Measurements from ENCODE around the gene RSRC2.
"Not testable (repeated sequence)": the region's sequence is repeated elsewhere in the genome, so short reads cannot be mapped to it uniquely, and the experiment has no call there.

Gene RSRC2

DNA sequence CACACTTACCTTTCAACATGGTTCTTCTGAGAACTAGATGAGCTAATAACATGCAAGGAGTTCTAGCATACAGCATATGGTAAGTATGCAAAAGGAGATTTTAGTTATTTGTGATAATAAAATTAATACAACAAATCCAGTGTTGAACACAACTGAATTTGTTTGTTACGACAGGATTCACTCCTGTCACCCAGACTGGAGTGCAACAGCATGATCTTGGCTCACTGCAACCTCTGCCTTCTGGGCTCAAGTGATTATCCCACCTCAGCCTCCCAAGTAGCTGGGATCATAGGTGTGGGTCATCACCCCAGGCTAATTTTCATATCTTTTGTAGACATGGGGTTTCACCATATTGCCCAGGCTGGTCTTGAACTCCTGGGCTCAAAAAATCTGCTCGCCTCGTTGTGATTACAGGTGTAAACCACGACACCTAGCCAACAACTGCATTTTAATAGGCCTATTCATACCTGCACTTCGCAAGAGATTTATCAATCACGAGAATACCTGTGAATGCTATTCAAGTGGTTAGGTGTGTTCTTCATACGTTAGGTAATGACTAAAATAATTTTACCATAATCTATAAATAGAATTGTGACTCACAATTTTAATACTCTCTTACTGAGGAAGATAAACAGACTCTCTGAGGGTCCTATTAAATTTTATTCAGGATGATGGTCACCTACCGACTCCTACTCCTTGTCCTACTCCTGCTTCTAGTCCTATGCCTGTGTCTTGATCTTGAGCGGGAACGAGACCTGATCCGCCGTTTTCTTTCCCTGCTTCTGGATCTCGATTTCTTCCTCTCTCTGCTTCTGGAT lies 10.0 kb downstream of the RSRC2 start:
- FAIRE-seq, result no peak
- peak; percentile 54 for TF ChIP-seq POLR2A (IDR thresholded peaks at IDR 0.05; ENCODE audit: low read depth, low read length)
- no peak for TF ChIP-seq TAF1 (IDR thresholded peaks at IDR 0.05; ENCODE audit: borderline replicate concordance, low read depth, low read length)
- TF ChIP-seq POLR2AphosphoS5 (IDR thresholded peaks at IDR 0.05; ENCODE audit: low read depth, low read length), result no peak

DNA sequence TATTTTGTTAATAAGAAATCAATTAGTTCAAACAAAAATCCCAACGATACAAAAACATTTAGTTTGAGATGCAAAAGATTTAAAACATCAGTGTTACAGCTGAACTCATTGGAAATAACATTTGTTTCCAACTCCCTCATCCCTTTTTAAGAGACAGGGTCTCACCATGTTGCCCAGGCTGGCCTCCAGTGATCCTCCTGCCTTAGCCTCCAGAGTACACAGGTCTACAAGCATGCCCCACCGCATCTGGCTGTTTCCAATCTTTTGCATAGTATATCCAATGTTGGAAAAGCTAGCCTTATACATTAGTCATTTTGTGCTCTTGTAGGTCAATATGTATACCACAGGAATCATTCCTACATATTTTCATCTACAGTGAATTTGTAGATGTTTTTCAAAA lies 11.5 kb downstream of the RSRC2 start:
- no peak for FAIRE-seq
- TF ChIP-seq POLR2AphosphoS5 (IDR thresholded peaks at IDR 0.05; ENCODE audit: low read depth, low read length), result peak; percentile 65
- no peak for TF ChIP-seq TAF1 (IDR thresholded peaks at IDR 0.05; ENCODE audit: borderline replicate concordance, low read depth, low read length)

More for the DNA sequence above, 10.0 kb downstream of the RSRC2 start:
- no peak for DNase-seq (ENCODE audit: insufficient read length)

DNA sequence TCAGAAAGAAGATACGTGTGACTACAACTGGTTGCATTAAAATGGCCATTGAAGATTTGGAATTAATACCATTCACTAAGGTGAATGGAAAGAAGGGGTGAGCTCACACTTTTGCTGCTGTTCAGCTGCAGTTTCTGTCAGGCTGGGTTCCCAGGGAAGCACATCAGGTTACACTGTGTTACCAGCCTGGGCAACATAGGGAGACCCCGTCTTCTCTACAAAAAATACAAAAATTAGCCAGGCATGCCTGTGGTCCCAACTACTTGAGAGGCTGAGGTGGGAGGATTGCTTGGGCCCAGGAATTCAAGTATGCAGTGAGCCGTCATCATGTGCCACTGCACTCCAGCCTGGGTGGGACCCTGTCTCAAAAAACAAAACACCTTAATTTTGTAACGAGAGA lies 13.1 kb downstream of the RSRC2 start:
- FAIRE-seq (no peak), DNase-seq (ENCODE audit: insufficient read length) (no peak)
- no peak for TF ChIP-seq TAF1 (IDR thresholded peaks at IDR 0.05; ENCODE audit: borderline replicate concordance, low read depth, low read length)
- TF ChIP-seq POLR2AphosphoS5 (IDR thresholded peaks at IDR 0.05; ENCODE audit: low read depth, low read length), result 0 out of 2 replicates have a peak, but pooled peaks have one; percentile 34
- TF ChIP-seq POLR2A (IDR thresholded peaks at IDR 0.05; ENCODE audit: low read depth, low read length), result 0 out of 2 replicates have a peak, but pooled peaks have one; percentile 29

More for the DNA sequence above, 11.5 kb downstream of the RSRC2 start:
- DNase-seq (ENCODE audit: insufficient read length), result no peak

DNA sequence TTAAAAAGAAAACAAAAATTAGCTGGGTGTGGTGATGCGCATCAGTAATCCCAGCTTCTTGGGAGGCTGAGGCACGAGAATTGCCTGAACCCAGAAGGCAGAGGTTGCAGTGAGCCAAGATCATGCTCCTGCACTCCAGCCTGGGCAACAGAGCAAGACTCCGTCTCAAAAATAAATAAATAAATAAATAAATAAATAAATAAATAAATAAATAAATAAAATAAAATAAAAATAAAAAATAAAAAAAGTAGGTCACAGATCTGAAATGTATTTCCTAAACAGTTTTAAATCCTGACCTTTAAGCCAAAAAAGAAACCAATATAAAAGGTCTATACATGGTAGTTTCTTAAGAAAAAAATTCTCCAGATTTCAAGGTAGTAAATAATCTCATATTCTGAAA lies 13.7 kb downstream of the RSRC2 start:
- FAIRE-seq; DNase-seq (ENCODE audit: insufficient read length): not testable (repeated sequence)

DNA sequence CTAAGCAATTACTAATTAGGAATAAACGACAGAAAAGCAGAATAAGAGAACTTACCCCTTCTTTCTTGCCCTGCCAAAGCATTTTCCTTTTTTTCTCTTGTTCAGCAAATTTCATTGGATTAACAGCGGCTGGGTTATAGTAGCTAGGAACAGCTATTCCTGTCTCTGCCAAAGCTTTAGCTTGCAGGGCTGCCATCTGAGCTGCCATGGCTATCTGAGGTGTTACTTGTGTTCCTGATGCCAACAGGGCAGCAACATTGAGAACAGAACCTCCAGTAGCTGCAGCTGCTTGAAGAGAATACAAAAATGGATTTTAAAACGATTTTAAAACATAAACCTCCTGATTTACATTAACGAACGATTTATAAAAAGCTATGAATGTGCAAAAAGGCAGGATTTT lies 18.6 kb downstream of the RSRC2 start:
- FAIRE-seq, result no peak
- no peak for TF ChIP-seq POLR2AphosphoS5 (IDR thresholded peaks at IDR 0.05; ENCODE audit: low read depth, low read length)
- TF ChIP-seq POLR2A (IDR thresholded peaks at IDR 0.05; ENCODE audit: low read depth, low read length), result no peak
- TF ChIP-seq TAF1 (IDR thresholded peaks at IDR 0.05; ENCODE audit: borderline replicate concordance, low read depth, low read length), result no peak
- no peak for DNase-seq (ENCODE audit: insufficient read length)

DNA sequence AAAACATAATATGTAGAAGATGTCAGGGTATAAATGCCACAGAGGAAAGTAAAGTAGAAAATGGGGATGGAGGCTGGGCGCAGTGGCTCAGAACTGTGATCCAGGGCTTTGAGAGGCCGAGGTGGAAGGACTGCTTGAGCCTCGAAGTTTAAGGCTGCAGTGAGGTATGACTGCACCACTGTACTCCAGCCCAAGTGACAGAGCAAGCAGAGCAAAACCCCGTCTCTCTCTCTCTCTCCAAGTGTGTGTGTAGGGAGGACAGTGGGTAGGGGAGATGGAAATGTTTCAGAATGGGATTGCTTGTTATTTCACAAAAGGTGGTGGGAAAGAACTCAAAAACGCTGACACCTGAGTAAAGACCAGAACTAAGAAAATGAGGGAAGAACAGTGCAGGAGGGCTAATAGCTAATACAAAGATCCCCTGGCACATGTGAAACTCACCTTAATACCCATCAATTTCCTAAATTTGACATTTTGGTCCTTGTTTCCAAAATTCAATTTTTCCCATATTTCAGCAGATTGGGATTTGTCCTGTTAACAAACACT lies 20.3 kb downstream of the RSRC2 start:
- DNase-seq (ENCODE audit: insufficient read length) (no peak), FAIRE-seq (no peak)
- TF ChIP-seq POLR2AphosphoS5 (IDR thresholded peaks at IDR 0.05; ENCODE audit: low read depth, low read length) (0 out of 2 replicates have a peak, but pooled peaks have one; percentile 29), TAF1 (IDR thresholded peaks at IDR 0.05; ENCODE audit: borderline replicate concordance, low read depth, low read length) (no peak), POLR2A (IDR thresholded peaks at IDR 0.05; ENCODE audit: low read depth, low read length) (no peak)

DNA sequence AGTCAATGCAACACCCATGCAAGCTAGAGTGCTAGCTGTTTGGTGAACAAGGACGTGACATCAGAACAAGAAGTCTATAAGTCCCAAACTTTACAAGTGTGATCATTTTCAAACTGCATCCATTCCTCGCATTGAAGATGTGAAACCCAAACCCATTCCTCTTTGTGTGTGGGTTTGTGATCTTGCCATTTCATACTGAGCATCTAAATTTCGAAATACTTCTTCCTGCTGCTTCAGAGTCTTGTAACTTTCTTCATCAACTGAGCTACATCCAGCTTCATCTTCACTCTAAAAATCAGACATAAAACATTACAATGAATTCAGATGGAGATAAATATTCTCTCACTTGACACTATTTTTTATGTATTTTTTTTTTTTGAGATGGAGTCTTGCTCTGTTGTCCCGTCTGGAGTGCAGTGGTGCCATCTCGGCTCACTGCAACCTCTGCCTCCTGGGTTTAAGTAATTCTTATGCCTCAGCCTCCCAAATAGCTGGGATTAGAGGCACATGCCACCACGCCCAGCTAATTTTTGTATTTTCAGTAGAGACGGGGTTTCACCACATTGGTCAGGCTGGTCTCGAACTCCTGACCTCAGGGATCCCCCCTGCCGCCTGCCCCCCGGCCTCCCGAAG lies 21.2 kb downstream of the RSRC2 start:
- DNase-seq (ENCODE audit: insufficient read length), result no peak

DNA sequence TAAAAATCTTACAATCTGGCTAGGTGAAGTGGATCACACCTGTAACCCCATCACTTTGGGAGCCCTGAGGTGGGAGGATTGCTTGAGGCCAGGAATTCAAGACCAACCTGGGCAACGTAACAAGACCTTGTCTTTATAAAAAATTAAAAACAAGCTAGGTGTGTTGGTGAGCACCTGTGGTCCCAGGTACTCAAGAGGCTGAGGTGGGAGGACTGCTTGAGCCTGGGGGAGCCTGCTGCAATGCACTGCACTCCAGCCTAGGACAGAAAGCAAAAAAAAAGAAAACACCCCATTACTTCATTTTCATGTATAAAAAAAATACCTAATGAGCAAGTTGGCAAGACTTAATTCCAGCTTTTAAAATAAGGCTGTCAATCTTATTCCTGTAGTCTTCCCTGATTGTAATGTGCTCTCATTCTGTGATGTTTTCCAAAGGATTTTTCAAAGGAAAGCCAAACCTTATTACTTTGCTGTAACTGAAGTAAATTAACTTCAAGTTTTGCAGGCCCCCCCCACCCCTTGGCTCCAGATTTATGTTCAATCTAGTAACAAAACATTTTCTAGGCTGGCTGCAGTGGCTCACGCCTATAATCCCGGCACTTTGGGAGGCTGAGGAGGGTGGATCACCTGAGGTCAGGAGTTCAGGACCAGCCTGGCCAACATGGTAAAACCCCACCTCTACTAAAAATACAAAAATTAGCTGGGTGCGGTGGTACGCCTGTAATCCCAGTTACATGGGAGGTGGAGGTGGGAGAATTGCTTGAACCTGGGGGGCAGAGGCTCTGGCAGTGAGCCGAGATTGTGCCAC lies 22.7 kb downstream of the RSRC2 start:
- FAIRE-seq (no peak), DNase-seq (ENCODE audit: insufficient read length) (no peak)
- 0 out of 2 replicates have a peak, but pooled peaks have one; percentile 54 for TF ChIP-seq POLR2A (IDR thresholded peaks at IDR 0.05; ENCODE audit: low read depth, low read length)
- TF ChIP-seq POLR2AphosphoS5 (IDR thresholded peaks at IDR 0.05; ENCODE audit: low read depth, low read length), result no peak; the same call in 1 of the 2 replicates
- no peak for TF ChIP-seq TAF1 (IDR thresholded peaks at IDR 0.05; ENCODE audit: borderline replicate concordance, low read depth, low read length)

More for the DNA sequence above, 21.2 kb downstream of the RSRC2 start:
- no peak for FAIRE-seq
- TF ChIP-seq POLR2A (IDR thresholded peaks at IDR 0.05; ENCODE audit: low read depth, low read length), result no peak
- no peak for TF ChIP-seq TAF1 (IDR thresholded peaks at IDR 0.05; ENCODE audit: borderline replicate concordance, low read depth, low read length)
- TF ChIP-seq POLR2AphosphoS5 (IDR thresholded peaks at IDR 0.05; ENCODE audit: low read depth, low read length), result no peak; the same call in 1 of the 2 replicates

DNA sequence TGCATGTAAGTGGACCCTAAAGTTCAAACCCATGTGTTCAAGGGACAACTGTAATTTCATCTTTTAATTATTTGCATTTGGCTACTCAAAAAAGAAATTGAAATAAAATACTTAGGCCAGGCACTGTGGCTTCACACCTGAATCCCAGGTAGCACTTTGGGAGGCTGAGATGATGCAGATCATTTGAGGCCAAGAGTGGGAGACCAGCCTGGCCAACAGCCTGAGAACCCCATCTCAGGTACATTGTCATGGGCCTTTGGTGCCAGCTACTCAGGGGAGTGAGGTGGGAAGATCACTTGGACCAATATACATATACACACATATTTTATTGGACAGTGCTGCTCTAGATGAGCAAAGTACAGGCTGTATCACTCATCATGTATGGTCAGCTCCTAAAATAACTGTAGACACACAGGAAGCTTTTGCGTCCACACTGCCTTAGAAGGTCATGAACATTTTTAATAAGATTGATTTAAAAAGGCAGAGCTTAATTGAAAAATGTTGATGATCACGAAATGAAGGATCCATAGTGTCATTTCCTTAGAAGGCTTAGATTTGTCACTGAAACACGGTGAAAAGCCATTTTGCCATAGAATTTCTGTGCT lies 23.5 kb downstream of the RSRC2 start:
- DNase-seq (ENCODE audit: insufficient read length), result no peak
- FAIRE-seq, result no peak
- no peak for TF ChIP-seq TAF1 (IDR thresholded peaks at IDR 0.05; ENCODE audit: borderline replicate concordance, low read depth, low read length)
- TF ChIP-seq POLR2A (IDR thresholded peaks at IDR 0.05; ENCODE audit: low read depth, low read length), result no peak; the same call in 1 of the 2 replicates
- TF ChIP-seq POLR2AphosphoS5 (IDR thresholded peaks at IDR 0.05; ENCODE audit: low read depth, low read length), result peak; percentile 21; the same call in 1 of the 2 replicates

DNA sequence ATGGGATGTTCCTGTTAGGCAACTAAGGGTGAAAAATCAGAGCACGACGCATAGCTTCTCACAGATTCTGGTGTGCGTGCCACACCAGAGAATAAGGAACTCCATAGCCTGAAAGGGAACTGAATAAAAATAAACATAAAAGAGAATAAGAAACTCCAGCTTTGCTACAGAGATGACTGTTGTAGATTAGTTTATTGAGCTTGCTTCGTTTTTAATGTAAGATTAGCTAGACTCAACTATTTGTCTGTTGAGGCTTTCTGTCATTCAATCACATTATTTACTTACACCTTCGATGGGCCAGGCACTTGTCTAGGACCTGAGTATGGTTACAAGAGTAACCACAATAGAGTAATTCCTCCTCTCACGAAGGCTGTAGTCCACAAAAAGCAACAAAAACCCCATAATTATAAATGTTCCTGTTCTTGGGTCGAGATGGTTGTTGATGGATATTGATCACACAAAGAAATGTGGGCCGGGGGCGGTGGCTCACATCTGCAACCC lies 25.2 kb downstream of the RSRC2 start:
- FAIRE-seq, result no peak
- no peak for TF ChIP-seq TAF1 (IDR thresholded peaks at IDR 0.05; ENCODE audit: borderline replicate concordance, low read depth, low read length)
- TF ChIP-seq POLR2A (IDR thresholded peaks at IDR 0.05; ENCODE audit: low read depth, low read length), result no peak
- no peak for TF ChIP-seq POLR2AphosphoS5 (IDR thresholded peaks at IDR 0.05; ENCODE audit: low read depth, low read length)
- no peak for DNase-seq (ENCODE audit: insufficient read length)

Data from GM12892 (cell line).